Kidney epithelial cell (primary cell): ENCODE results near the gene HOXC12. TPM values are rescaled to one million over a fixed set of nuclear protein-coding genes. Genes with fewer than 3 reads are reported as not detected.
A peak's percentile ranks its signal among the peaks of the same experiment; 100 is the strongest.

Experiments
- DNase-seq: peaks from one replicate; pipeline ENCODE4 v3.0.0-alpha.2; 2010; ENCODE audit warnings: low read depth
- H3K27me3 ChIP-seq: 2 replicates; pipeline ENCODE4 v1.6.0; 2011; ENCODE audit warnings: low read length; ENCODE audit not compliant: control insufficient read depth, insufficient read depth
- H3K36me3 ChIP-seq: 2 replicates; pipeline ENCODE4 v1.5.1; 2011; ENCODE audit warnings: low read length; ENCODE audit not compliant: control insufficient read depth, insufficient read depth
- H3K4me3 ChIP-seq: 2 replicates; pipeline ENCODE4 v1.5.1; 2011; ENCODE audit warnings: low read depth, mild to moderate bottlenecking, control low read depth, low read length
- total RNA-seq: library from RNA; depleted of rRNA; stranded (reverse); fragments of >200 nt; gene quantifications from 2 replicates; pipeline ENCODE4 v1.2.3, GENCODE V29; 2015
- TF ChIP-seq, protein P1 (sequence below): IDR thresholded peaks from 2 replicates; pipeline ENCODE4 v1.5.1; 2011; ENCODE audit warnings: mild to moderate bottlenecking, moderate library complexity, low read length, control low read depth, inconsistent platforms; ENCODE audit not compliant: insufficient read depth, poor library complexity, severe bottlenecking

The HOXC12 gene
- total RNA-seq, 1 donor from 2014 or later, result not detected

GRCh38 chr12:54006559-54007220 lies 52.0 kb downstream of the HOXC12 start:
- TF ChIP-seq, protein P1, sequence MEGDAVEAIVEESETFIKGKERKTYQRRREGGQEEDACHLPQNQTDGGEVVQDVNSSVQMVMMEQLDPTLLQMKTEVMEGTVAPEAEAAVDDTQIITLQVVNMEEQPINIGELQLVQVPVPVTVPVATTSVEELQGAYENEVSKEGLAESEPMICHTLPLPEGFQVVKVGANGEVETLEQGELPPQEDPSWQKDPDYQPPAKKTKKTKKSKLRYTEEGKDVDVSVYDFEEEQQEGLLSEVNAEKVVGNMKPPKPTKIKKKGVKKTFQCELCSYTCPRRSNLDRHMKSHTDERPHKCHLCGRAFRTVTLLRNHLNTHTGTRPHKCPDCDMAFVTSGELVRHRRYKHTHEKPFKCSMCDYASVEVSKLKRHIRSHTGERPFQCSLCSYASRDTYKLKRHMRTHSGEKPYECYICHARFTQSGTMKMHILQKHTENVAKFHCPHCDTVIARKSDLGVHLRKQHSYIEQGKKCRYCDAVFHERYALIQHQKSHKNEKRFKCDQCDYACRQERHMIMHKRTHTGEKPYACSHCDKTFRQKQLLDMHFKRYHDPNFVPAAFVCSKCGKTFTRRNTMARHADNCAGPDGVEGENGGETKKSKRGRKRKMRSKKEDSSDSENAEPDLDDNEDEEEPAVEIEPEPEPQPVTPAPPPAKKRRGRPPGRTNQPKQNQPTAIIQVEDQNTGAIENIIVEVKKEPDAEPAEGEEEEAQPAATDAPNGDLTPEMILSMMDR, result no peak
- DNase-seq, result no peak
- peak overlapping the region; percentile 10 for H3K4me3 ChIP-seq
- peaks cover 22% of the 10 kb centered on the region for H3K27me3 ChIP-seq
- no peaks in the 10 kb centered on the region for H3K36me3 ChIP-seq

DNA sequence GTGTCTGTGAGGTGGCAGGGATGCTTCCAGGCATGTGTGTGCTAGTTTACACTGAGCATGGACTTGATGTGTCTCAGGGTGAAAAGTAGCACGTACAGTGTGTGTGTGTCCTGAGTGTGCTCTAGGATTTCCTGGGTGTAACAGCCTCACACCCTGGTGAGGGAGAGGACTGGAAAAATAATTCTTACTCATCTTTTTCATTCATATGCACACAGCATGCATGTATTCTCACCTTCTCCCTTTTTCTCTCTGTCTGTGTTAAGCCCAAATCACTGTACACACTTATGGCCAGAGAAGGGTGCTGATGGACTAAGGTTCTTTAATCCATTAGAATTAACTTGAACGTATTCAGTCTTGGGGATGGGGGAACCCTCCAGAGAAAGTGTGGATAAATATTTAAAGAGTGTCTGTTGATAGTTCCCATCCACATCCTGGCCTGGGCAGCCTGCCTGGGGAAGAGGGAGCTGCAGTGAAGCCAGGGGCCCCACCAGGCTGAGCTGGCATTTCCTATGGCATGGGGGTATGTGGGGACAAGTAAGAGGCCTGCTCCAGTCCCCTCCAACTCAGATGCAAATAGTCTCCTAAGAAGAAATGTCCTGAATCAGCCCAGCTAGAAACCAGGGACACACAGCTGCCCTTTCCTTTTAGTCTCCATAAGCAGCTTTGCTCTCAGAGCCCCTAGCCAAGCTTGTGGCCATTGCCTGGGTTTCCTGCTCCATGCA lies 53.0 kb downstream of the HOXC12 start:
- TF ChIP-seq, protein P1, result no peak
- DNase-seq, result no peak
- Histone ChIP-seq H3K27me3 (peaks cover 22% of the 10 kb centered on the region), H3K4me3 (no peak overlapping the region), H3K36me3 (no peaks in the 10 kb centered on the region)

GRCh38 chr12:54008260-54008552 lies 53.5 kb downstream of the HOXC12 start:
- DNase-seq, result no peak
- Histone ChIP-seq H3K36me3 (no peaks in the 10 kb centered on the region), H3K27me3 (peaks cover 22% of the 10 kb centered on the region), H3K4me3 (no peak overlapping the region)
- TF ChIP-seq, protein P1, result no peak

Other genes with a start within 250 kb of the HOXC12 start
- gene CALCOCO1, start 227.5 kb upstream of the HOXC12 start, total RNA-seq, result 57.6 and 68.4 TPM in 2 replicates
- gene CISTR, start 202.9 kb upstream of the HOXC12 start, total RNA-seq, result not detected in 2 replicates
- not detected in 2 replicates for gene HOXC13, start 16.1 kb upstream of the HOXC12 start, total RNA-seq
- gene HOXC11, start 18.2 kb downstream of the HOXC12 start, total RNA-seq, result 0.58 and 0.96 TPM in 2 replicates
- 0.46 and 0.55 TPM in 2 replicates for gene HOTAIR, start 20.1 kb downstream of the HOXC12 start, total RNA-seq
- 5.9 and 9.2 TPM in 2 replicates for gene HOXC10, start 30.2 kb downstream of the HOXC12 start, total RNA-seq
- 12.3 and 15.5 TPM in 2 replicates for gene HOXC9, start 45.3 kb downstream of the HOXC12 start, total RNA-seq
- gene HOXC8, start 54.1 kb downstream of the HOXC12 start, total RNA-seq, result 0.41 and 0.67 TPM in 2 replicates
- gene HOXC6, start 73.5 kb downstream of the HOXC12 start, total RNA-seq, result 1.1 and 1.8 TPM in 2 replicates
- gene HOXC5, start 78.1 kb downstream of the HOXC12 start, total RNA-seq, result 0.50 TPM in 1 of 2 replicates, not detected in the other
- gene HOXC4, start 98.9 kb downstream of the HOXC12 start, total RNA-seq, result 1.3 and 2.5 TPM in 2 replicates
- 66.5 and 67.1 TPM in 2 replicates for gene SMUG1, start 234.1 kb downstream of the HOXC12 start, total RNA-seq